Panc1 (cell line): ENCODE measurements around the gene NUP98. TPM values are rescaled to one million over a fixed set of nuclear protein-coding genes. Genes with fewer than 3 reads are reported as not detected.

ENCODE experiments used
- ATAC-seq: fragments of 200-7000 bp; cut with Tn5 transposase; 2 replicates; pipeline ENCODE4 v1.9.1; 2020; ENCODE audit warnings: mild to moderate bottlenecking, moderate library complexity
- BruUV-seq: library from RNA; stranded (reverse); fragments of 400-500 nt; replicated peaks from 2 replicates; lab custom pipeline; 2021; lab: Mats Ljungman, UMichigan
- CTCF ChIA-PET: fragments of 300-600 bp; sonication (Branson Sonifier 250); formaldehyde crosslinking; loops from one replicate; lab custom pipeline; 2022; ENCODE audit warnings: antibody characterized with exemption; lab: Charles Lee
- POLR2A ChIA-PET: fragments of 300-600 bp; sonication (Branson Sonifier 250); formaldehyde crosslinking; loops from one replicate; lab custom pipeline; 2022; ENCODE audit warnings: antibody characterized with exemption; lab: Charles Lee
- DNase-seq: peaks from one replicate; pipeline ENCODE4 v3.0.0-alpha.2; 2010; ENCODE audit warnings: low read depth, low spot score
- H3K27ac ChIP-seq: 2 replicates; pipeline ENCODE4 v1.5.1; 2011; ENCODE audit warnings: mild to moderate bottlenecking, low read length, inconsistent platforms
- H3K27me3 ChIP-seq: fragments of 200-500 bp; sonication (Bioruptor generic); 2 replicates; pipeline ENCODE4 v1.6.0; 2014; ENCODE audit warnings: low read length, inconsistent platforms; ENCODE audit not compliant: control insufficient read depth, insufficient read depth
- H3K36me3 ChIP-seq: fragments of 200-500 bp; sonication (Bioruptor generic); 2 replicates; pipeline ENCODE4 v1.5.1; 2014; ENCODE audit warnings: inconsistent platforms, mild to moderate bottlenecking, low read length, moderate library complexity; ENCODE audit not compliant: control insufficient read depth, insufficient read depth
- H3K4me1 ChIP-seq: 2 replicates; pipeline ENCODE4 v1.5.1; 2011; ENCODE audit warnings: inconsistent platforms, mild to moderate bottlenecking, low read length, moderate library complexity; ENCODE audit not compliant: control insufficient read depth, insufficient read depth
- H3K4me3 ChIP-seq, 2 experiments: 2 replicates each; pipeline ENCODE4 v1.5.1; 2011 to 2012; ENCODE audit warnings: low read depth in 2 of 2, low read length in 2 of 2, mild to moderate bottlenecking in 2 of 2, inconsistent platforms in 1 of 2, moderate library complexity in 1 of 2
- H3K9me3 ChIP-seq: fragments of 200-500 bp; sonication (Bioruptor generic); 2 replicates; pipeline ENCODE4 v1.5.1; 2014; ENCODE audit warnings: low read depth, mild to moderate bottlenecking, inconsistent platforms, low read length, moderate library complexity; ENCODE audit not compliant: control insufficient read depth, insufficient read depth
- POLR2AphosphoS5 ChIP-seq: IDR thresholded peaks from 2 replicates; pipeline ENCODE4 v1.6.1; 2012; ENCODE audit warnings: mild to moderate bottlenecking, low read depth, low read length, moderate library complexity
- SIN3A ChIP-seq: IDR thresholded peaks from 2 replicates; pipeline ENCODE4 v1.6.1; 2012; ENCODE audit warnings: low read depth, mild to moderate bottlenecking, low read length, moderate library complexity, borderline replicate concordance; ENCODE audit not compliant: insufficient read depth
- TCF7L2 ChIP-seq: IDR thresholded peaks from 2 replicates; pipeline ENCODE4 v1.6.1; 2011; ENCODE audit warnings: mild to moderate bottlenecking, low read depth, low read length, inconsistent platforms
- in situ Hi-C: cut with HindIII; loops from 2 replicates; pipeline ENCODE4 v1.10.0; 2016; ENCODE audit warnings: low sequenced_read_pairs, low pct_unique_long_range_greater_than_20kb
- intact Hi-C: fragments of 100-400 bp; cut with micrococcal nuclease; formaldehyde crosslinking; loops from one replicate; pipeline ENCODE4 v1.10.0; 2022; ENCODE audit not compliant: unreplicated experiment
- total RNA-seq: library from RNA; stranded (reverse); gene quantifications from one replicate; pipeline ENCODE4 v1.2.1, GENCODE V29; 2021; ENCODE audit not compliant: unreplicated experiment
- TF ChIP-seq, protein P1 (sequence below): fragments of 450-650 bp; IDR thresholded peaks from 2 replicates; pipeline ENCODE4 v1.5.1; 2017; ENCODE audit warnings: mild to moderate bottlenecking
- TF ChIP-seq, protein P2 (sequence below), 2 experiments: IDR thresholded peaks; 2 replicates each; pipeline ENCODE4 v1.6.1; 2011 to 2012; ENCODE audit warnings: low read depth in 2 of 2, control low read depth in 1 of 2, low read length in 1 of 2, mild to moderate bottlenecking in 1 of 2, moderate library complexity in 1 of 2; ENCODE audit not compliant: insufficient read depth in 1 of 2

The NUP98 gene
- total RNA-seq, 1 experiment from 2014 or later, result 244 TPM

DNA sequence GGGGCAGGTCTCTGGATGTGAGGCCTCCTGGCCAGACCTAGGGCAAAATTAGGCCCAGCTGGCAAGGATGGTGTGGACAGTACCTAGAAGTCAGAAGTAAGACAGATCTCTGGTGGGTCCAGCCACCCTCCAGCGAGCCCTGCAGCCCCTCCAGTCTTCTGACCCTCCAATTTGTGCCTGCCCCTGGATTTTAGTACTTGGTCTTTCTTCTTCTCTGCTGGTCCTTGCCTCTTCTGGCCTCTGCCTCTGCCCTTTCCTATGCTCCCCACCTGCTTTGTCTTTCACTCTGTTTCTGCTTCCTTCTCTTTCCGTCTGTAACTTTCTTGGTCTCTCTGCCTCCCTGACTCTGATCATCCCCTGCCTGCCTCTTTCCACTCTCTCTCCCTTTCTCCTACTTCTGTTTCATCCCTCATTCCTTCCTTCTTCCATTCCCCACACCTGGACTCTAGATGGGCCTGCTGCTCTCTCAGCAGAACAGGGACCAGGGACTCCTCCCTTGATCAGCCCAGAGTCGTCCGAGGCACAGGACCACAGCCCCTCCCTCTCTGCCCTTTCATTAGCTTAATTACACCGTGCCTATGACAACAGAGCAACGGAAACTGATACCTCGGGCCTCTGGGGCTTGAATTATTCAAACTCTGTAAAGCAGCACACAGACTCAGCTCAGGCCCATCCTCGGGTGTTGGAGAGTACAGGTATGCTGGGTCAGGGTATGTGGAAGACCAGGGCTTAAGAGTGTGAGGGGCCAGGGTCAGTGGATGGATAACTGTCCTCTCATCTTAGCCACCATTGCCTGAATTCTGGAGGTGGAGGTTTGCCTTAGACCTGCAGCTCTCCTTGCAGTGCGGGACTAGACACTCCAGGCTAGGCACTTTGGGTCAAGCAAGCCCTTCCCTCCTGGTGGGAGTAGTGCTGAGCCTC lies 125.8 kb downstream of the NUP98 start, which contains the start of gene CHRNA10:
CHRNA10 (minus strand) TSS at position 51 of the 921 bp plus-strand sequence. CDS start 72 bp downstream, outside the sequence.
- TF ChIP-seq TCF7L2, result no peak
- TF ChIP-seq POLR2AphosphoS5, result peak; percentile 52
- Histone ChIP-seq H3K27me3 (no peaks in the 10 kb centered on the region), H3K36me3 (peaks cover 28% of the 10 kb centered on the region), H3K9me3 (no peaks in the 10 kb centered on the region), H3K4me3 (no peak within 1 kb of the TSS), H3K27ac (no peak within 1 kb of the TSS), H3K4me1 (no peaks in the 10 kb centered on the region)
- POLR2A ChIA-PET, result no interaction called here
- DNase-seq (no peak), ATAC-seq (no peak)
- CTCF ChIA-PET, result no interaction called here
- in situ Hi-C loops (no loop called here), intact Hi-C loops (no loop called here)
- TSS peak; percentile 31 for BruUV-seq

DNA sequence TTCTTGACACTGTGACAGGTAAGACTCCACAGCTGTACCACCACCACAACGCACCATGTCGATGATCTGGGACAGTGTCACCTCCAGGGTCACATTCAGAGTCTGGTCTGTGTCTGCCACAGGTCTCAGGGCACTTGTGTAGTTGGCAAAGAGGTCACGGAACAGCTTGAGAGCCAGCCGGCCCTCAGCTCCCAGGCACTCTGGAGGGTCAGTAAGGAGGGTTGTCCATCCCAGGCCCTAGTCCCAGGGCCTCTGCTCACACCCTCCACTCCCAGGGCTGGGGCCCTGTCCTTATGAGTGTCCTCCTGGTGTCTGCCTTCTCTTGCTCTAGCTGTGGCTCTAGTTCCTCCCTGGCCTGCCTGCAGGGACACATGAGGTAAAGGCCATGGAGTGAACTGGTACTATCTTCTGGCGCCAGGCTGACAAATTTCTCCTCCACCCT lies 127.6 kb downstream of the NUP98 start:
- ChIA-PET CTCF (no interaction called here), POLR2A (no interaction called here)
- DNase-seq (no peak), ATAC-seq (peak; percentile 16)
- no TSS peak for BruUV-seq
- Histone ChIP-seq H3K9me3 (no peaks in the 10 kb centered on the region), H3K4me1 (no peaks in the 10 kb centered on the region), H3K27me3 (no peaks in the 10 kb centered on the region), H3K27ac (no peak overlapping the region), H3K4me3 (no peak overlapping the region), H3K36me3 (peaks cover 17% of the 10 kb centered on the region)
- in situ Hi-C loops (no loop called here), intact Hi-C loops (no loop called here)
- no peak for TF ChIP-seq SIN3A
- TF ChIP-seq POLR2AphosphoS5, result no peak; the same call in none of the 2 replicates
- TF ChIP-seq, protein P1, sequence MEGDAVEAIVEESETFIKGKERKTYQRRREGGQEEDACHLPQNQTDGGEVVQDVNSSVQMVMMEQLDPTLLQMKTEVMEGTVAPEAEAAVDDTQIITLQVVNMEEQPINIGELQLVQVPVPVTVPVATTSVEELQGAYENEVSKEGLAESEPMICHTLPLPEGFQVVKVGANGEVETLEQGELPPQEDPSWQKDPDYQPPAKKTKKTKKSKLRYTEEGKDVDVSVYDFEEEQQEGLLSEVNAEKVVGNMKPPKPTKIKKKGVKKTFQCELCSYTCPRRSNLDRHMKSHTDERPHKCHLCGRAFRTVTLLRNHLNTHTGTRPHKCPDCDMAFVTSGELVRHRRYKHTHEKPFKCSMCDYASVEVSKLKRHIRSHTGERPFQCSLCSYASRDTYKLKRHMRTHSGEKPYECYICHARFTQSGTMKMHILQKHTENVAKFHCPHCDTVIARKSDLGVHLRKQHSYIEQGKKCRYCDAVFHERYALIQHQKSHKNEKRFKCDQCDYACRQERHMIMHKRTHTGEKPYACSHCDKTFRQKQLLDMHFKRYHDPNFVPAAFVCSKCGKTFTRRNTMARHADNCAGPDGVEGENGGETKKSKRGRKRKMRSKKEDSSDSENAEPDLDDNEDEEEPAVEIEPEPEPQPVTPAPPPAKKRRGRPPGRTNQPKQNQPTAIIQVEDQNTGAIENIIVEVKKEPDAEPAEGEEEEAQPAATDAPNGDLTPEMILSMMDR, result no peak
- TF ChIP-seq, protein P2, sequence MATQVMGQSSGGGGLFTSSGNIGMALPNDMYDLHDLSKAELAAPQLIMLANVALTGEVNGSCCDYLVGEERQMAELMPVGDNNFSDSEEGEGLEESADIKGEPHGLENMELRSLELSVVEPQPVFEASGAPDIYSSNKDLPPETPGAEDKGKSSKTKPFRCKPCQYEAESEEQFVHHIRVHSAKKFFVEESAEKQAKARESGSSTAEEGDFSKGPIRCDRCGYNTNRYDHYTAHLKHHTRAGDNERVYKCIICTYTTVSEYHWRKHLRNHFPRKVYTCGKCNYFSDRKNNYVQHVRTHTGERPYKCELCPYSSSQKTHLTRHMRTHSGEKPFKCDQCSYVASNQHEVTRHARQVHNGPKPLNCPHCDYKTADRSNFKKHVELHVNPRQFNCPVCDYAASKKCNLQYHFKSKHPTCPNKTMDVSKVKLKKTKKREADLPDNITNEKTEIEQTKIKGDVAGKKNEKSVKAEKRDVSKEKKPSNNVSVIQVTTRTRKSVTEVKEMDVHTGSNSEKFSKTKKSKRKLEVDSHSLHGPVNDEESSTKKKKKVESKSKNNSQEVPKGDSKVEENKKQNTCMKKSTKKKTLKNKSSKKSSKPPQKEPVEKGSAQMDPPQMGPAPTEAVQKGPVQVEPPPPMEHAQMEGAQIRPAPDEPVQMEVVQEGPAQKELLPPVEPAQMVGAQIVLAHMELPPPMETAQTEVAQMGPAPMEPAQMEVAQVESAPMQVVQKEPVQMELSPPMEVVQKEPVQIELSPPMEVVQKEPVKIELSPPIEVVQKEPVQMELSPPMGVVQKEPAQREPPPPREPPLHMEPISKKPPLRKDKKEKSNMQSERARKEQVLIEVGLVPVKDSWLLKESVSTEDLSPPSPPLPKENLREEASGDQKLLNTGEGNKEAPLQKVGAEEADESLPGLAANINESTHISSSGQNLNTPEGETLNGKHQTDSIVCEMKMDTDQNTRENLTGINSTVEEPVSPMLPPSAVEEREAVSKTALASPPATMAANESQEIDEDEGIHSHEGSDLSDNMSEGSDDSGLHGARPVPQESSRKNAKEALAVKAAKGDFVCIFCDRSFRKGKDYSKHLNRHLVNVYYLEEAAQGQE (IDR thresholded peaks at IDR 0.05; ENCODE audit: insufficient read depth in 1 of 2, low read depth in 2 of 2, low read length in 1 of 2), result no peak
- TF ChIP-seq TCF7L2, result no peak

DNA sequence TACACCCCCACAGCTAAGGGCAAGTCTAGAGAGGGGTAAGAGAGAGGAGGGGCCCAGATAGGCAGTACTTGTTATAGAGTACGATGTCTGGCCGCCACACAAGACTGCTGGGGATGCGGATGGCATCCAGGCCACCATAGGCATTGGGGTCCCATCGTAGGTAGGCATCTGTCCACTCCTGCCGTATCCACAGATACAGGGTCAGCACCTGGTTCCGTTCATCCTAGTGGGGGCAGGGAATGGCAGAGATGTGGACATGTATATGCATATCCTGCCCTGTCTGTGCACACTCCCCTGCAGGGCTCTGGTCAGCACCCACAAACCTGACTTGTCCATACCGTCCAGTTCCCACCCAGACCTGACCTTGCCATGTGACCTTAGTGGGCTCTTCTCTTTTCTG lies 128.2 kb downstream of the NUP98 start:
- CTCF ChIA-PET, result no interaction called here
- no peak for ATAC-seq
- BruUV-seq, result no TSS peak
- in situ Hi-C loops, result no loop called here
- no peak overlapping the region for H3K4me3 ChIP-seq
- DNase-seq, result no peak
- H3K4me1 ChIP-seq, result no peaks in the 10 kb centered on the region
- no peaks in the 10 kb centered on the region for H3K27me3 ChIP-seq
- TF ChIP-seq POLR2AphosphoS5, result peak; percentile 39; the same call in 1 of the 2 replicates
- TF ChIP-seq, protein P1, result no peak
- intact Hi-C loops, result no loop called here
- no peaks in the 10 kb centered on the region for H3K9me3 ChIP-seq
- peaks cover 12% of the 10 kb centered on the region for H3K36me3 ChIP-seq
- POLR2A ChIA-PET, result no interaction called here
- no peak overlapping the region for H3K27ac ChIP-seq
